ENCODE results near the gene SEMA7A. TPM values are rescaled to one million over a fixed set of nuclear protein-coding genes. Genes with fewer than 3 reads are reported as not detected.

SEMA7A gene
- total and polyA plus RNA-seq, 2 of the 4 experiments (the other 2 are of a cell fraction) = 30.5 to 87.3 TPM

GRCh38 chr15:74410502-74410901 is 23.3 kb downstream of the SEMA7A start:
- POLR2A ChIA-PET (ENCODE audit: unreplicated experiment) = no interaction called here
- H4K91ac ChIP-seq (ENCODE audit: insufficient read depth, low read depth, low read length) = no peak overlapping the region

More at GRCh38 chr15:74410502-74410901, 23.3 kb downstream of the SEMA7A start:
- no peak for ATAC-seq (ENCODE audit: low read depth)
- H3K14ac ChIP-seq (replicated peaks; ENCODE audit: low read depth, low read length) = no peak overlapping the region
- H4K8ac ChIP-seq (ENCODE audit: low read depth in 2 of 2, low read length in 2 of 2) = no peak overlapping the region
- no peak overlapping the region for H2BK15ac ChIP-seq (ENCODE audit: low read depth, low read length)
- intact Hi-C loops (cut with micrococcal nuclease) (no loop called here), in situ Hi-C loops (cut with MboI; ENCODE audit: low sequenced_read_pairs) (no loop called here), dilution Hi-C loops (cut with HindIII; ENCODE audit: low sequenced_read_pairs, unreplicated experiment) (no loop called here)
- no peak overlapping the region for H3K56ac ChIP-seq (ENCODE audit: extremely low read depth, insufficient read depth, low read length)
- H2AFZ ChIP-seq (replicated peaks; ENCODE audit: low read length, poor library complexity) = no peak overlapping the region
- no peaks in the 10 kb centered on the region for H3K9me3 ChIP-seq (ENCODE audit: control insufficient read depth, insufficient read depth, low read length)
- H3K79me1 ChIP-seq (ENCODE audit: low read depth in 1 of 2, low read length in 2 of 2) = peaks cover 5 to 42% of the 10 kb centered on the region in 2 experiments; a peak in 3 of 4 replicates
- H3K36me3 ChIP-seq (ENCODE audit: control insufficient read depth, insufficient read depth, low read length) = peaks cover 7% of the 10 kb centered on the region
- peaks cover 31% of the 10 kb centered on the region for H3K9me1 ChIP-seq (ENCODE audit: insufficient read depth, low read length)
- H2BK120ac ChIP-seq (ENCODE audit: low read depth, low read length) = no peak overlapping the region
- H2BK20ac ChIP-seq (ENCODE audit: low read depth, low read length) = no peak overlapping the region
- no peak overlapping the region for H2AK5ac ChIP-seq (ENCODE audit: low read depth, low read length)
- H3K4me1 ChIP-seq (ENCODE audit: control insufficient read depth, insufficient read depth, low read length) = peaks cover 17% of the 10 kb centered on the region
- no peak for TF ChIP-seq NFE2L2 (IDR thresholded peaks at IDR 0.05; ENCODE audit: low read depth, low read length)
- no peak for TF ChIP-seq POLR2A (IDR thresholded peaks at IDR 0.05; ENCODE audit: low read depth, low read length)
- TF ChIP-seq, protein P1, sequence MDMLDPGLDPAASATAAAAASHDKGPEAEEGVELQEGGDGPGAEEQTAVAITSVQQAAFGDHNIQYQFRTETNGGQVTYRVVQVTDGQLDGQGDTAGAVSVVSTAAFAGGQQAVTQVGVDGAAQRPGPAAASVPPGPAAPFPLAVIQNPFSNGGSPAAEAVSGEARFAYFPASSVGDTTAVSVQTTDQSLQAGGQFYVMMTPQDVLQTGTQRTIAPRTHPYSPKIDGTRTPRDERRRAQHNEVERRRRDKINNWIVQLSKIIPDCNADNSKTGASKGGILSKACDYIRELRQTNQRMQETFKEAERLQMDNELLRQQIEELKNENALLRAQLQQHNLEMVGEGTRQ (IDR thresholded peaks at IDR 0.05; ENCODE audit: low read depth, low read length) = no peak
- TF ChIP-seq RFX5 (IDR thresholded peaks at IDR 0.05; ENCODE audit: low read depth, low read length) = no peak
- TF ChIP-seq RCOR1 (IDR thresholded peaks at IDR 0.05; ENCODE audit: insufficient replicate concordance, low read length) = no peak
- no peak for TF ChIP-seq SMC3 (IDR thresholded peaks at IDR 0.05; ENCODE audit: low read depth, low read length)
- no peak for TF ChIP-seq ELK1 (IDR thresholded peaks at IDR 0.05; ENCODE audit: borderline replicate concordance, low read depth, low read length)
- TF ChIP-seq MXI1 (IDR thresholded peaks at IDR 0.05; ENCODE audit: borderline replicate concordance, low read depth, low read length) = no peak
- TF ChIP-seq CEBPB (IDR thresholded peaks at IDR 0.05; ENCODE audit: low read depth, low read length) = no peak
- no peak for TF ChIP-seq RAD21 (IDR thresholded peaks at IDR 0.05; ENCODE audit: low read length)
- no peak for TF ChIP-seq CTCF (conservative IDR thresholded peaks at IDR 0.05; ENCODE audit: low read depth, low read length)
- no peak for TF ChIP-seq CHD1 (IDR thresholded peaks at IDR 0.05; ENCODE audit: low read depth, low read length)
- TF ChIP-seq BHLHE40 (IDR thresholded peaks at IDR 0.05; ENCODE audit: low read depth, low read length) = no peak
- no peak for TF ChIP-seq MAFK (IDR thresholded peaks at IDR 0.05; ENCODE audit: low read depth, low read length)
- TF ChIP-seq FOS (IDR thresholded peaks at IDR 0.05; ENCODE audit: low read depth, low read length) = no peak
- TF ChIP-seq MAZ (IDR thresholded peaks at IDR 0.05; ENCODE audit: borderline replicate concordance, low read depth, low read length) = no peak
- H3K27me3 ChIP-seq (ENCODE audit: control insufficient read depth, insufficient read depth, low read length) = no peaks in the 10 kb centered on the region
- H3K18ac ChIP-seq (ENCODE audit: low read depth, low read length) = no peak overlapping the region
- H3K4ac ChIP-seq (ENCODE audit: low read depth, low read length) = no peak overlapping the region
- no peak overlapping the region for H3K9ac ChIP-seq (ENCODE audit: low read depth, low read length)
- H2BK5ac ChIP-seq (ENCODE audit: low read depth, low read length, poor library complexity, severe bottlenecking) = no peak overlapping the region
- H3K4me2 ChIP-seq (ENCODE audit: low read depth, low read length) = no peak overlapping the region
- DNase-seq = no peak
- H3K27ac ChIP-seq (ENCODE audit: insufficient read depth, low read length) = no peak overlapping the region
- H3K4me3 ChIP-seq (ENCODE audit: insufficient read depth, low read depth, low read length) = no peak overlapping the region
- CTCF ChIA-PET = no interaction called here
- no TSS peak for BruUV-seq (replicated peaks)
- H2AK9ac ChIP-seq (replicated peaks; ENCODE audit: low read depth, low read length, poor library complexity) = peak overlapping the region; percentile 44
- no peaks in the 10 kb centered on the region for H4K20me1 ChIP-seq (ENCODE audit: insufficient read depth, low read length)
- H4K5ac ChIP-seq (ENCODE audit: low read depth, low read length) = no peak overlapping the region
- no peak overlapping the region for H3K23ac ChIP-seq (ENCODE audit: low read depth, low read length)
- WGBS, 2 experiments (ENCODE audit: extremely low coverage in 2 of 2, insufficient read length in 1 of 2) = 97% methylated on average over 15 of the region's 18 CpGs; no CpG with 5 or more reads in 1 of the 2 experiments
